Spinal cord (tissue), 10 donors: ENCODE results near the gene MED12. TPM values are rescaled to one million over a fixed set of nuclear protein-coding genes. Genes with fewer than 3 reads are reported as not detected.
A peak's percentile ranks its signal among the peaks of the same experiment; 100 is the strongest.

ENCODE experiments used
- DNase-seq, 6 donors: peaks; one replicate each; pipeline versions ENCODE4 v3.0.0 to v3.0.0-alpha.2; 2013 to 2015; ENCODE audit warnings: low spot score in 6 of 6, low read depth in 4 of 6
- H3K27ac ChIP-seq: one replicate; pipeline ENCODE4 v1.5.1; 2013; ENCODE audit warnings: low read depth, low read length, control low read depth
- H3K27me3 ChIP-seq: one replicate; pipeline ENCODE4 v1.6.1; 2013; ENCODE audit warnings: low read length; ENCODE audit not compliant: control insufficient read depth, insufficient read depth
- H3K36me3 ChIP-seq: one replicate; pipeline ENCODE4 v1.6.1; 2013; ENCODE audit warnings: low read length; ENCODE audit not compliant: control insufficient read depth, insufficient read depth
- H3K4me1 ChIP-seq: one replicate; pipeline ENCODE4 v1.6.1; 2013; ENCODE audit warnings: low read length; ENCODE audit not compliant: control insufficient read depth, insufficient read depth
- H3K4me3 ChIP-seq: one replicate; pipeline ENCODE4 v1.5.1; 2013; ENCODE audit warnings: low read depth, low read length, control low read depth
- H3K9me3 ChIP-seq: one replicate; pipeline ENCODE4 v1.6.1; 2013; ENCODE audit warnings: low read length; ENCODE audit not compliant: control insufficient read depth, insufficient read depth
- WGBS: methylation state at CpG from one replicate; pipeline ENCODE4 v1.1.5; 2013; ENCODE audit warnings: missing lambda C conversion rate; ENCODE audit not compliant: insufficient coverage; 5-methylcytosine and 5-hydroxymethylcytosine counted together
- polyA plus RNA-seq, 2 donors: library from polyadenylated mRNA; unstranded; fragments of 120-200 nt; gene quantifications; one replicate each; pipeline ENCODE4 v1.2.1, GENCODE V29; 2013; ENCODE audit not compliant: insufficient read length in 2 of 2
- total RNA-seq, 2 donors: library from RNA; depleted of rRNA in 1 of 2; stranded (reverse); fragments of 120-200 nt in 1 of 2; fragments of >200 nt in 1 of 2; gene quantifications; one replicate each; pipeline versions ENCODE4 v1.2.3 to v1.2.4, GENCODE V29; 2013 to 2014
- donor health status: healthy.

MED12 gene
- total and polyA plus RNA-seq, 4 donors, result 23.4 to 39.7 (median 29.9) TPM

DNA sequence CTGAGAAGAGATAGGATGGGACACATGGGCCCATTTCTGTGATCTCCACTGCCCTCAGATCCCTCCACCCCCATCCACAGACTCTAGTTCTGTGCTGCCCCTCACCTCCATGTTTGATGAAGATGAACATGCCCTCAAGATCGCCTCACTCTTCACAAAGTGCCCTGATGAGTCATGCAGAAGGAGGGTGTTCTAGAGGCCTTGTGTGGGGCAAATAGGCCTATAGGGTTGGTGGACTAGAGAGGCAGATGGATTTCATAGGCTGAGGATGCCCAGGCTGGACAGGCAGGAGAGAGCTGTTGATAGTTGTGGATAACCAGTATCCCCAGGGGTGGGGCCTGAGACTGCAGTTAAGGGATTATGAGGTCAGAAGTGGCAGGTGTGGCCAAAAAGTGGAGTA, 12.0 kb upstream of the MED12 start, which contains the start of gene CXorf65:
CXorf65 (minus strand) TSS at position 314 of the 400 bp plus-strand sequence; CDS start at position 130, 184 bp downstream.
- Histone ChIP-seq H3K4me3 (no peak within 1 kb of the TSS), H3K27me3 (no peaks in the 10 kb centered on the region), H3K9me3 (no peaks in the 10 kb centered on the region), H3K36me3 (peaks cover 1% of the 10 kb centered on the region), H3K4me1 (peaks cover 10% of the 10 kb centered on the region), H3K27ac (no peak within 1 kb of the TSS)
- WGBS, result no CpG with 5 or more reads among the region's 1 CpG
- DNase-seq, result no peak

DNA sequence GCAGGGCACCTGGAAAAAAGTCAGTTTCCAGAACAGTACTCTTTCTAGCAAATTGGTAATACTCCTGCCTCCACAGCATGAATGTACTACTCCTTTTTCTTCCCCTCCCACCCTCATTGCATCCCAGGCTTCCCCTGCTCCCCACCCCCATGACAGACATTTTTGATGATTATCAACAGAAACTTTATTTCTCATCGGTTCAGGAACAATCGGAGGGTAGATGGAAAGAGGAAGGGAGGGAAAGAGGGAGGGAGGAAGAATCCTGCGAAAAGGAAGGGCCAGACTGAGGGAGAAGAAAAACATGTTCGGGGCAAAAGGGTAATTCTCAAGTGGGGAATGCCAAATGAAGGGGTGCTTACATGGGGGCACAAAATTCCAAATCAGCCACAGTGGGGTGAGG, 11.2 kb upstream of the MED12 start:
- Histone ChIP-seq H3K27ac (no peak overlapping the region), H3K4me3 (no peak overlapping the region)

DNA sequence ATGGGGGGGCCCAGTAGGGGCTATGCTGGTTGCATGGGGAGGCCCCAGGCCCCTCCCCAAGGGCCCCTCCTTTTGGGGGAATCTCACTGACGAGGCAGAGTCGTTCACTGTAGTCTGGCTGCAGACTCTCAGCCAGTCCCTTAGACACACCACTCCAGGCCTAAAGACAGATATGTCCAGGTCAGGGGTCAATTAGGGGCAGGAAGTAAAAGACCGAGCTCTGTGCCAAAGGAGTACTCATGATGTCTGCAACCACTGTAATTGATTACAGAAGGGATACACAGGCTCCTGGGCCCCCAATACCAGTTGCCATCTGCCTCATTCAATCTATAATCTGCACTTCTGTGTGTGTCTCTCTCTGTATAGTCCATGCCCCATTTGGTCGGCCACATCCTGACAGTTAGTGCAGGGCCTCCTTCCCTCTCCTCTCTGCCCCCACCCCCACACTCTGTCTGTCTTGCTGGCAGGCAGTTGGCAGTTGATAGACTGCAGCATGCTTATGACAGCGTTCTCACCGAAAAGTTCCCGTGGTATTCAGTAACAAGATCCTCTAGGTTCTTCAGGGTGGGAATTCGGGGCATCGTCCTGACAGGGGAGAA, 10.5 kb upstream of the MED12 start:
- Histone ChIP-seq H3K36me3 (no peaks in the 10 kb centered on the region), H3K9me3 (no peaks in the 10 kb centered on the region), H3K4me1 (peaks cover 9% of the 10 kb centered on the region), H3K4me3 (no peak overlapping the region), H3K27ac (no peak overlapping the region), H3K27me3 (no peaks in the 10 kb centered on the region)
- WGBS, result 41% methylated on average over 5 of the region's 9 CpGs
- DNase-seq, result no peak

More for the DNA sequence above, 11.2 kb upstream of the MED12 start:
- no peak for DNase-seq
- no peaks in the 10 kb centered on the region for H3K9me3 ChIP-seq
- H3K36me3 ChIP-seq, result no peaks in the 10 kb centered on the region
- no peaks in the 10 kb centered on the region for H3K27me3 ChIP-seq
- WGBS, result 76% methylated on average over 4 of the region's 4 CpGs
- peaks cover 10% of the 10 kb centered on the region for H3K4me1 ChIP-seq

DNA sequence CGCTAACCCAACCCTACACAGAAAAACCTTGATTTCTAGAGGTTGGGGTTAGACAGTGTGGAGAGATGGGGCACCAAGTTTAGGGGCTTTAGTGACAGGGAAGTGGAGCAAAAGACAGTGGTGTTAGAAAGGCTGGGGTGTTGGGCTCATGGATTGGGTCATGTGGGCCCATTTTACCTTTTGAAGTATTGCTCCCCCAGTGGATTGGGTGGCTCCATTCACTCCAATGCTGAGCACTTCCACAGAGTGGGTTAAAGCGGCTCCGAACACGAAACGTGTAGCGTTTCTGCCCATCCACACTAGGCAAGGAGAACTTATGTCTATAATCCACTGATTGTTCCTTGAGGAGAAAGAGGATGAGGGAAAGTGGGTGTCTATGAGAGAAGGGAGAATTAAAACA, 9.3 kb upstream of the MED12 start:
- Histone ChIP-seq H3K4me3 (no peak overlapping the region), H3K27me3 (no peaks in the 10 kb centered on the region), H3K4me1 (no peaks in the 10 kb centered on the region), H3K27ac (no peak overlapping the region), H3K9me3 (no peaks in the 10 kb centered on the region), H3K36me3 (no peaks in the 10 kb centered on the region)
- DNase-seq, result no peak
- WGBS, result no CpG with 5 or more reads among the region's 6 CpGs

DNA sequence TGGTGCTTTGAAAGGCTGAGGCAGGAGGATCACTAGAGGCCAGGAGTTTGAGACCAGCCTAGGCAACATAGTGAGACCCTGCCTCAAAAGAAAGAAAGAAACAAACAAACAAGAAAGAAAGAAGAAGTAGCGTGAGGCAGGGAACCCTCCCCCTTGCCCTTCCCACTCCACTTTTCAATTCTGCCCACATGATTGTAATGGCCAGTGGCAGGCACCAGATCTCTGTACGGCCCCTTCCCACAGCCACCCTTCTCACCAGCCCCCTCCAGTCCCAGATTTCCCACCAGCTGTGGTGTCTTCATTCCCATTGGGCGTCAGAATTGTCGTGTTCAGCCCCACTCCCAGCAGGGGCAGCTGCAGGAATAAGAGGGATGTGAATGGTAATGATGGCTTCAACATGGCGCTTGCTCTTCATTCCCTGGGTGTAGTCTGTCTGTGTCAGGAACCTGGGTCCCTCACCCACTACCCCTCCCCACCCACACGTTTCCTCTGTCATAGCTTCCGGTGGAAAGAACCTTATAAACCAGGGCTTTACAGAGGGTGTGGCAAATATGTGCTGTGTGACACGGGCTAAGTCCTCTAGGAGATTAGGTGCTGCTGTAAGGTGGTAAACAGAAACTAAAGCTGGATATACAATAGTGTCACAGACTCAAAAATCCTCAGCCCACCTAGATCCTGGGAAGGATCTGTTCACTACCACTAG, 7.1 kb upstream of the MED12 start, which contains the start of gene IL2RG:
IL2RG (minus strand) TSS at position 437 of the 703 bp plus-strand sequence; CDS start at position 399, 38 bp downstream.
- Histone ChIP-seq H3K27ac (no peak within 1 kb of the TSS), H3K4me1 (no peaks in the 10 kb centered on the region), H3K27me3 (no peaks in the 10 kb centered on the region), H3K36me3 (no peaks in the 10 kb centered on the region), H3K4me3 (no peak within 1 kb of the TSS), H3K9me3 (no peaks in the 10 kb centered on the region)
- WGBS, result 40% methylated on average over 1 of the region's 8 CpGs
- DNase-seq, result no peak

DNA sequence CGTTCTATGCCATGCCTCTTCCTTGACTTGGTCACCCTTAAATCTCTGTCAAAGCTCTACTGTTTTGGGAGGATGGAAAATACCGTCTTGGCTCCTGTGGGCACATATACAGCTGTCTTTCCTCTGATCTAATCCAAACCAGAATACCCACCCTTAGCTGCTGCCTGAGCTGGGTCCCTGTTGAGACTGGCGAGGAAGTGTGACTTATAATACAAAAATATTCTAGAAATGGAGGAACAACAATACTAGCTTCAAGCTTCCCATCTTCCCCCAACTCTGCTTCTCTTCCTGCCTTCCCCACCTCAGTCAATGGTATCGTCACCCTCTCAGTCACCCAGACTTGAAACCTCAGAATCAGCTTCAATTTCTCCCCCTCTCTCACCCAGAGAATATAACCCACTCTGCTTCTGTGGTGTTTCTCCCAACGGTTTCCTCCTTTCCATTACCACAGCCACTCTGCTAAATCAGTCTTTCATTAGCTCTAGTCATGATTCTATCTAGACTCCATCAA, 6.4 kb upstream of the MED12 start:
- H3K4me1 ChIP-seq, result no peaks in the 10 kb centered on the region
- H3K27ac ChIP-seq, result no peak overlapping the region
- DNase-seq, result no peak
- WGBS, result 67% methylated on average over 3 of the region's 5 CpGs
- no peak overlapping the region for H3K4me3 ChIP-seq
- H3K9me3 ChIP-seq, result no peaks in the 10 kb centered on the region
- H3K36me3 ChIP-seq, result no peaks in the 10 kb centered on the region
- no peaks in the 10 kb centered on the region for H3K27me3 ChIP-seq

DNA sequence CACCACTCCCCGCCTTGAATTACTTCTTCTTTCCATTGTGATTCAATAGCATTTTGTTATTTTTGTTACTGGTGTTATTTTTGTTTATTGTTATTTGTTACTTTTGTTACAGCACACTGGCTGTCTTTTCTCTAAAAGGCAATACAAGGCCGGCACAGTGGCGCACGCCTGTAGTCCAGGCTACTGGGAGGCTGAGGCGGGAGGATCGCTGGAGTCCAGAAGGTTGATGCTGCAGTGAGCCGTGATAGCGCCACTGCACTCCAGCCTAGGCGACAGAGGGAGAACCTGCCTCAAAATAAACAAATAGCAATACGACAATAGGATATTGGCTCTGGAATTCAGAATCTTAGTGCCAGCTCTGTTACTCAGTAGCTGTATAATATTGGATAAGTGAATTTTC, 1.0 kb upstream of the MED12 start:
- H3K36me3 ChIP-seq, result peaks cover 7% of the 10 kb centered on the region
- no peak for DNase-seq
- WGBS, result 66% methylated on average over 5 of the region's 10 CpGs
- no peak overlapping the region for H3K4me3 ChIP-seq
- no peak overlapping the region for H3K27ac ChIP-seq
- H3K4me1 ChIP-seq, result peaks cover 6% of the 10 kb centered on the region
- H3K9me3 ChIP-seq, result no peaks in the 10 kb centered on the region
- H3K27me3 ChIP-seq, result no peaks in the 10 kb centered on the region

DNA sequence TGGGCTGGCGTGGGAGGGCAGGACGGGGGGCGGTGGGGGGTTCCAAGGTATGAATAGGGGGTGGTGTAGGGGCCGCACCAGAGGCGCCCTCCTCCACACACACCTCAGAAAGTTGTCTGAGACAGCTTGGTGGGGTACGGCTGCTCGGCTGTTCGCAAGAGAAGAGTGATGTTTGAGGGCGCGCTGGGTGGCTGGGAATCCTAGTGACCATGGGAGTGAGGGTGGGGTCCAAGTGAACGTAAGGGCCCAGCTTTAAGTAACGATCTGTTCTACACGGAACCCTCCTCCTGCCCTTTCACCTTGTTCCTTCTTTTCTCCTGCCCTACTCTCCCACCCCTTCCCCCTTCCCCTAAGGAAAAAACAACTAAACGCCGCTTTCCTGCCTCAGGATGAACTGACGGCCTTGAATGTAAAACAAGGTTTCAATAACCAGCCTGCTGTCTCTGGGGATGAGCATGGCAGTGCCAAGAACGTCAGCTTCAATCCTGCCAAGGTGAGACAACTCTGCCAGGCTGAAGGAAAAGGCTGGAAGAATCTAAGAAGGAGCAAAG, 664 bp downstream of the MED12 start:
- 4% methylated on average over 3 of the region's 17 CpGs for WGBS
- Histone ChIP-seq H3K9me3 (no peaks in the 10 kb centered on the region), H3K27me3 (no peaks in the 10 kb centered on the region), H3K4me1 (peaks cover 6% of the 10 kb centered on the region), H3K36me3 (peaks cover 17% of the 10 kb centered on the region), H3K4me3 (peak overlapping the region; percentile 69), H3K27ac (no peak overlapping the region)
- DNase-seq, result peak in 2 of 6 donors; percentile 3 to 15

DNA sequence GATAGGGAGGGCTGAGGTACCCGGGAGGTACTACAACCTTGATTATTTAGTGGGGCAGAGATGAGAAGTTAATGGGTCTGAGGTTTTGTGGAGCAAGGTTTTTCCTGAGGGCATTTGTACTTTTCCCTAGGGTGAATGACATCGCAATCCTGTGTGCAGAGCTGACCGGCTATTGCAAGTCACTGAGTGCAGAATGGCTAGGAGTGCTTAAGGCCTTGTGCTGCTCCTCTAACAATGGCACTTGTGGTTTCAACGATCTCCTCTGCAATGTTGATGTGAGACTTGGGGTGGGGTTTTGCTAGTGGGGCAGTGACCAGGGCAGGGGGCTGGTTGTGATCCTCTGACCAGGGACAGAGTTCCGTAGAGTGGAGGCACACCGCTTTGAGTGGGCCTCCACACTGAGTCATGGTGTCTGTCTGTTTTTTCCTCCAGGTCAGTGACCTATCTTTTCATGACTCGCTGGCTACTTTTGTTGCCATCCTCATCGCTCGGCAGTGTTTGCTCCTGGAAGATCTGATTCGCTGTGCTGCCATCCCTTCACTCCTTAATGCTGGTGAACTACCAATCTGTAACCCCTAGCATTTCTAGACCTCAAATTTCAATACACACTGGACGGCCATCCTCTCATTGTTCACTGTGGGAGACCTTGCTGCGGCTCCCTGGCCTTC, 9.9 kb downstream of the MED12 start:
- DNase-seq, result no peak
- no peaks in the 10 kb centered on the region for H3K9me3 ChIP-seq
- no peak overlapping the region for H3K4me3 ChIP-seq
- H3K36me3 ChIP-seq, result peaks cover 68% of the 10 kb centered on the region
- WGBS, result 64% methylated on average over 12 of the region's 12 CpGs
- H3K4me1 ChIP-seq, result no peaks in the 10 kb centered on the region
- H3K27ac ChIP-seq, result no peak overlapping the region
- no peaks in the 10 kb centered on the region for H3K27me3 ChIP-seq
